Suppressor macrophage (primary cell): ENCODE data around the gene TMPRSS7.
"Not testable (repeated sequence)": the region's sequence is repeated elsewhere in the genome, so short reads cannot be mapped to it uniquely, and the experiment has no call there.

Source experiments
- DNase-seq, 4 experiments: peaks; one replicate each; pipeline ENCODE4 v3.0.0-alpha.2; 2020 to 2022

The TMPRSS7 gene

GRCh38 chr3:112013058-112013783, 21.3 kb upstream of the TMPRSS7 start:
- DNase-seq: peak; percentile 78 to 83 (median 80)

GRCh38 chr3:112013784-112014143, 20.8 kb upstream of the TMPRSS7 start:
- no peak for DNase-seq

- DNase-seq: peak; percentile 26 to 77 (median 48)
Observed at GRCh38 chr3:112017091-112017490, 17.4 kb upstream of the TMPRSS7 start.

GRCh38 chr3:112018712-112019111, 15.8 kb upstream of the TMPRSS7 start:
- no peak for DNase-seq

GRCh38 chr3:112019716-112020115, 14.8 kb upstream of the TMPRSS7 start:
- no peak for DNase-seq

- no peak for DNase-seq
Observed at GRCh38 chr3:112020674-112021085, 13.9 kb upstream of the TMPRSS7 start.

GRCh38 chr3:112027142-112027541, 7.4 kb upstream of the TMPRSS7 start:
- no peak for DNase-seq

GRCh38 chr3:112027826-112028225, 6.7 kb upstream of the TMPRSS7 start:
- DNase-seq: no peak

GRCh38 chr3:112030901-112031300, 3.6 kb upstream of the TMPRSS7 start:
- DNase-seq: no peak

GRCh38 chr3:112032098-112032731, 2.3 kb upstream of the TMPRSS7 start:
- no peak for DNase-seq

- no peak for DNase-seq
Observed at GRCh38 chr3:112035241-112035640, 705 bp downstream of the TMPRSS7 start.

- not testable (repeated sequence) for DNase-seq
Observed at GRCh38 chr3:112037194-112037593, 2.7 kb downstream of the TMPRSS7 start.

- peak in 2 of 4 experiments; percentile 7 to 13 for DNase-seq
Observed at GRCh38 chr3:112038863-112039262, 4.3 kb downstream of the TMPRSS7 start.

GRCh38 chr3:112041321-112041720, 6.8 kb downstream of the TMPRSS7 start:
- DNase-seq: no peak

GRCh38 chr3:112042842-112043280, 8.3 kb downstream of the TMPRSS7 start:
- no peak for DNase-seq

GRCh38 chr3:112043621-112044201, 9.2 kb downstream of the TMPRSS7 start:
- peak; percentile 57 to 78 (median 70) for DNase-seq

GRCh38 chr3:112046599-112046998, 12.1 kb downstream of the TMPRSS7 start:
- no peak for DNase-seq

GRCh38 chr3:112047264-112047663, 12.7 kb downstream of the TMPRSS7 start:
- no peak for DNase-seq

GRCh38 chr3:112048911-112049310, 14.4 kb downstream of the TMPRSS7 start:
- DNase-seq: no peak

- no peak for DNase-seq
Observed at GRCh38 chr3:112053229-112053628, 18.7 kb downstream of the TMPRSS7 start.

- DNase-seq: no peak
Observed at GRCh38 chr3:112056451-112056929, 22.0 kb downstream of the TMPRSS7 start.

GRCh38 chr3:112059497-112059896, 25.0 kb downstream of the TMPRSS7 start:
- DNase-seq: no peak

GRCh38 chr3:112061152-112061551, 26.6 kb downstream of the TMPRSS7 start:
- no peak for DNase-seq
